ENCODE results near the gene ZBTB14. TPM values are rescaled to one million over a fixed set of nuclear protein-coding genes. Genes with fewer than 3 reads are reported as not detected.

The ZBTB14 gene
- total RNA-seq, 2 experiments from 2014 or later = 22.5 to 23.6 TPM

DNA sequence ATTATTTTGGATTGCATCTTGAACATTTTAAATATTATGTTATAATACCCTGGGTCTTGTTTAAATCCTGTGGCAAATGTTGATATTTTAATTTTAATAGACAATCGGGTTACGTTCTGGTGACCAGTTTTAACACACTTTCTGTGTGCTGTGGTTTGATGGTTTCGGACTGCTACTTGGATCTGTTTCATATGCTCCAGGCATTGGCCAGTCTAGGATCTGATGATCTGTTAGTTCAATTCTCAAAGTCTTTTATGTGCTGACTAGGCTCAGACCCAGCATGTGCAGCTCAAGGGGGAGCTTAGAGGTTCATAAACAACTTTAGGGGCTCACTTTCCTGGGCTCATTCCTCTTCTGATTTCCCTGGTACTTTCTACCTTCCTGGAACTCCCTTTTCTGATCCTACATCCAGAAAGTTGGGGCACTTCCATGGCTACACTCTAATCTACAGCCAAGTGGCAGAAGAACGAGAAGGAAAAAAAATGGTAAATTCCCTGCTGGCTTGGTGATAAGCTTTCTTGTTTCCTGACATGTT lies 5.0 kb upstream of the ZBTB14 start:
- ATAC-seq (no peak), DNase-seq (no peak)
- Mint-ChIP-seq H3K27ac (no peak overlapping the region), H3K36me3 (no peaks in the 10 kb centered on the region), H3K27me3 (peaks cover 46% of the 10 kb centered on the region), H3K4me1 (peaks cover 6% of the 10 kb centered on the region), H3K4me3 (no peak overlapping the region), H3K9me3 (ENCODE audit: low read depth) (no peaks in the 10 kb centered on the region)
- CTCF ChIA-PET = no interaction called here

DNA sequence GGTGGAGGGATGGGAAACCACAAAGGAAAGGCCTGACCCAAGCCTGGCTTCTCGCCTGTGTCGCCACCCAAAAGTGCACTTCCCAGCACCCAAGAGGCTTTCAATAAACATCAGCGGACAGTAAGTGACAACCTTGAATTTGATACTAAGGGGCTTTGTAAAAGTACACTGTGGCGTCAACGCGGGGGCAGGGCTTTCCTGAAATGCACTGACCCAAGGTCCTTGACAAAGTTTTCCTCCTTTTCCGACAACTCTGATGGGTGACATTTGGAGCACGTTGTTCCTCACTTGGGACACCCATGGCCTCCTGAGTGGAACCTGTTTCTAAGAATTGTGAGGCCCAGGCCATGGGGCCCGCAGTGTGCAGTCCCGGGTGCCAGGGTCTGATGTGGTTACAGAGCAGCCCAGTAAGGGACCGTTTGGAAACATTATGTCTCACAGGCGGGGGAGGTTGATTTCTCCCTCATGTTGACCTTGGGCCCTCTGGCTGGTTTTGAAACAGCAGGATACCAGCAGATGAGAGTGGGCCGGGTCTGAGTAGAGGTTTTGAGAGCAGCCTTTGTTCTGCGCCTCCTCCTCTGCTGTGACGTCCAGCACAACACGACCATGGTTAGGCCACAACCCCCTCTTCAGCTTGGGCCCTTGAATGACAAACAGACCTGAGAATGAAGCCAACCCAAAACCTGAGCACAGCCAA lies 2.8 kb upstream of the ZBTB14 start:
- Mint-ChIP-seq H3K27ac (no peak overlapping the region), H3K36me3 (peaks cover 1% of the 10 kb centered on the region), H3K9me3 (ENCODE audit: low read depth) (no peaks in the 10 kb centered on the region), H3K27me3 (peaks cover 38% of the 10 kb centered on the region), H3K4me1 (peaks cover 15% of the 10 kb centered on the region), H3K4me3 (no peak overlapping the region)
- DNase-seq = no peak
- no peak for ATAC-seq
- CTCF ChIA-PET = interaction anchor here (1.2 kb wide), 1 partner anchor 7 kb away, joined by 3 read pairs; no protein-coding TSS in a partner anchor

DNA sequence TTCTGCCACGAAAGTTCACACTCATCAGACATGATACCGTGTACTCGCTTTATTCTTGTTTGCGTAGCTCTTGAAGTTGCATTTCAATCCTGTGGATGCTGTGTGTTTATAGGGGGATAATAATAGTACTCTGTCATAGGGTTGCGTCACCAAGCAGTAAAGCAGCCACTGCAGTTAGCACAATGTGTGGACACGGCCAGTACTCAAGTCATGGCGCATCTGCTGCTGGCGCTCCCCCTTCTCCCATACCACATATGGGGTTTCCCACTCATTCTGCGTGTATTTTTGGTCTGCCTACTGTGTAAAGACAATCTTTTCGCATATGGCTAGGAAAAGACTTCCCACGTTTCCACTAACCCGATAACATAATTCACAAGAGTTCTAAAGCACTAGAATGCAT lies 2.1 kb upstream of the ZBTB14 start:
- H3K9me3 Mint-ChIP-seq (ENCODE audit: low read depth) = no peaks in the 10 kb centered on the region
- no peak for DNase-seq
- no peak overlapping the region for H3K4me3 Mint-ChIP-seq
- H3K4me1 Mint-ChIP-seq = peaks cover 16% of the 10 kb centered on the region
- peaks cover 7% of the 10 kb centered on the region for H3K36me3 Mint-ChIP-seq
- no peak for ATAC-seq
- CTCF ChIA-PET = interaction anchor here (0.9 to 1.2 kb wide), 3 partner anchors 8 to 56 kb away, joined by 3 to 4 read pairs (median 3); no protein-coding TSS in a partner anchor
- H3K27me3 Mint-ChIP-seq = peaks cover 32% of the 10 kb centered on the region
- H3K27ac Mint-ChIP-seq = no peak overlapping the region

DNA sequence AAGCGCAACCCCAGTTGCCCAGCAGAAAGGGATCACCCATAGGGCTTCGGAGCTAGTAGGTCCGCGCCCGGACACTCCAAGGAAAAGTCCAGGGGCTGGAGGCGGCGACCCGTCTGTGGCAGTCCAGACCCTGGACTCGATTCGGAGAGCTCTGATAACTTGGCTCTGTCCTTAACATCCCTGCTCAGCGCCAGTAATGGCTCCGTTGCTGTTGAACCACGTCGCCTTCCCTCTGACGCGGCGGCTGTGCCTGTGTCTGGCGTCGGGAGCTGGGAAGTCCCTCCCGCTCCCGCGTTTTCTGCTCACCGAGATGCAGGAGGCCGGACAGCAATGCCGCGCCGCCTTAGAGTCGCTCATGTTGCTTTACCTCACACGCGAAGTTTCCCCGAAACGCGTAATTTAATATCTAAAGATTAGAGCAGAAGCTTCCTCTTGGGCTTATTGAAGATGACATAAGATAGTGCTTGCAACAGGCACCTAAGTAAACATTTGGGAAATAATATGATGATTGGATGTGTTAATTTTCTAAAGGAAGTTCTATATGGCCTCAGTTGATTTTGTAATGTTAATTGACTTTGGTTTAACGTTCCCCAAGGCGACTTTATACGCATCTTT lies 1.3 kb upstream of the ZBTB14 start:
- Mint-ChIP-seq H3K4me3 (peak overlapping the region; percentile 94), H3K36me3 (peaks cover 13% of the 10 kb centered on the region), H3K27me3 (peaks cover 25% of the 10 kb centered on the region), H3K27ac (peak overlapping the region; percentile 97), H3K4me1 (peaks cover 16% of the 10 kb centered on the region), H3K9me3 (ENCODE audit: low read depth) (no peaks in the 10 kb centered on the region)
- peak; percentile 80 for DNase-seq
- CTCF ChIA-PET = interaction anchor here (0.9 to 1.6 kb wide), 7 partner anchors 8 to 59 kb away, joined by 3 to 6 read pairs (median 3); no protein-coding TSS in a partner anchor
- peak; percentile 6 for ATAC-seq

DNA sequence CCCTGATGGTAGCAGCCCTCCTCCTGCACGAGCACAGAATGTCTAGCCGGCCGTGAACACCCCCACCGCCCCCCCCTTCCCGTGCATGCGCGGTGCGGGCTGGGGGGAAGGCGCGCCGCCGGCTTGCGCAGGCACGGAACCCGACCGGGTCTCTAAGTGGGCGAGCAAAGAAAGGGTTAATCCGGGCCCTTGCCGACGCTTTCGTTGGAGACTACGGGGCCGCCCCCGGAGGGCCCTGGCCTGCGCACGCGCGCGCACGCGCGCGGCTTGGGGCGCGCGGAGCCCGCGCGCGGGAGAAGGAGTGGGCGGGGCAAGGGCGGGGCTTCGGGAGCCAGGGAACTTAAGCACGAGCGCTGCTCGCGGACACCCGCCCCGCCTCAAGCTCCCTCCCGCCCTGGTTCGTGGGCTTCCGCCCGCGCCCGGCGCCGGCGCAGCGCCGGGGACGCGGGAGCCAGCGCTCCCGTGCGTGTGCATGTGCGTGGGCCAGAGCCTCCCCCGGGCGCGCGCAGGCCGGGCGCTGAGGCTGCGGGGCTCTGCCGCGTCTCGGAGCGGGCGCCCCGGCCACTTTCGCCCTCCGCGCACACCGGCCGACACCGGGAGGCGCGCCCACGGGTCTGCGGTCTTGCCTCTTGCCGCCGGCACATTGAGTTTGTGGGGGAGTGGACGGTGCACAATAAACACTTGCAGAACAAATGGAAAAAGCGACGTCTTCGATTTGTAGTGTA lies 617 bp upstream of the ZBTB14 start:
- peak; percentile 77 for ATAC-seq
- Mint-ChIP-seq H3K4me3 (peak overlapping the region; percentile 94), H3K36me3 (peaks cover 19% of the 10 kb centered on the region), H3K4me1 (peaks cover 16% of the 10 kb centered on the region), H3K9me3 (ENCODE audit: low read depth) (no peaks in the 10 kb centered on the region), H3K27me3 (peaks cover 21% of the 10 kb centered on the region), H3K27ac (peak overlapping the region; percentile 97)
- CTCF ChIA-PET = interaction anchor here (1.0 to 1.6 kb wide), 5 partner anchors 8 to 58 kb away, joined by 3 to 6 read pairs (median 4); no protein-coding TSS in a partner anchor
- peak; percentile 95 for DNase-seq

DNA sequence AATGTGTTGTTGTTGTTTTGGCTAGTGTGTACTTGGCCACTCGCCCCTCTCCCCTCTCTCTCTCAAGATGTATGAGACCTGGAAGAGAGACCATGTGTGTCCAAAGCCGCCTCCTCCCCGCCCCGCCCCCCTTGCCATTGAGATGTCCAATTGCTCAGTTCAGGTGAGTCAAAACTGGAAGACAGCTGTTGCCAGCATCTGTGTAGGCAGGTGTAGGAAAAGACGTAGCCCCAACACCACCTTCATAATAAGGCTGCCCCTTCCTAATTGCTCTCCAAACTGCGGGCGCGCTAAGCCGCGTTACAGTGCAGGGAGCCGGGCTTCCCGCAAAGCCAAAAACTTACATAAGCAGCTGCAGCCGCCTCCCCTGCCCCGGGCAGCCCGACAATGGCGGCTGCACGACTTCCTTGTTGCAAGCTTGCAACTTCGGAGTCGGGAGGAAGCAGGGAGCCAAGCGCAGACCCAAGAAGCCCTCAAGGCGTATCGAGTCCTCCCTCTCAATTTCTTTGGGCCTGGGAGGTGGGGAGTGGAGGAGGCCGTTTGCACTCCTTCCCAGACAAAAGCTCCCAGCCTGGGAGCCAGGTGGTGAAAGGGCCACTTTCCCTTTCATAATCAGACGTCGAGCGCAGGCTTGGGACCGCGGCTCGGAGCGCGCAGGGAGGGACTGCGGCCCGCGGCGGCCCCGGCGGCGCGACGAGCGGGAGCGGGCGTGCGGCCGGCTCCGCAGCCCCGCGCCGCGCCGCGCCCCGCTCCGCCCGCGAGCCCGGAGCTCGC lies 882 bp downstream of the ZBTB14 start:
- no peaks in the 10 kb centered on the region for H3K9me3 Mint-ChIP-seq (ENCODE audit: low read depth)
- peak overlapping the region; percentile 81 for H3K4me3 Mint-ChIP-seq
- ATAC-seq = peak; percentile 12
- peak overlapping the region; percentile 89 for H3K27ac Mint-ChIP-seq
- H3K36me3 Mint-ChIP-seq = peaks cover 31% of the 10 kb centered on the region
- peaks cover 10% of the 10 kb centered on the region for H3K27me3 Mint-ChIP-seq
- H3K4me1 Mint-ChIP-seq = peaks cover 16% of the 10 kb centered on the region
- CTCF ChIA-PET = interaction anchor here (0.6 to 2.1 kb wide), 5 partner anchors 11 to 57 kb away, joined by 3 to 17 read pairs (median 3); no protein-coding TSS in a partner anchor
- DNase-seq = peak; percentile 74

DNA sequence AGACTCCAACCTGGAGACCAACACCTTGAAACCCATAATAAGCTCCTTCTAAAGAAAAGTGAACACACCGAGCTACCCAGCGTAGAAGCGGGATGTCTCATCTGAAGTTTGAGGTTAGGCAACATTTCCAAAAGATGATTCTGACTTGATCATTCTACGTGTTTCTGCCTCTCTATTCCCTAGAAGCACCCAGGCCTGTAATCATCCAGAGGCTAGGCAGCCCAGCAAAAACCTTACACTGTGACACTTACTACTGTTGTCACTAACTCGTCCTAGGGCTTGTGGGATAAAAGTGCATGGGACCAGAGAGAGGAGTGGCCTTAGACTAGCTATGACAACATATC lies 1.4 kb downstream of the ZBTB14 start:
- CTCF ChIA-PET = interaction anchor here (0.6 to 2.1 kb wide), 4 partner anchors 11 to 56 kb away, joined by 3 to 17 read pairs (median 4); no protein-coding TSS in a partner anchor
- peaks cover 16% of the 10 kb centered on the region for H3K4me1 Mint-ChIP-seq
- H3K36me3 Mint-ChIP-seq = peaks cover 31% of the 10 kb centered on the region
- DNase-seq = no peak
- ATAC-seq = no peak
- H3K4me3 Mint-ChIP-seq = peak overlapping the region; percentile 81
- peak overlapping the region; percentile 89 for H3K27ac Mint-ChIP-seq
- no peaks in the 10 kb centered on the region for H3K9me3 Mint-ChIP-seq (ENCODE audit: low read depth)
- peaks cover 6% of the 10 kb centered on the region for H3K27me3 Mint-ChIP-seq

DNA sequence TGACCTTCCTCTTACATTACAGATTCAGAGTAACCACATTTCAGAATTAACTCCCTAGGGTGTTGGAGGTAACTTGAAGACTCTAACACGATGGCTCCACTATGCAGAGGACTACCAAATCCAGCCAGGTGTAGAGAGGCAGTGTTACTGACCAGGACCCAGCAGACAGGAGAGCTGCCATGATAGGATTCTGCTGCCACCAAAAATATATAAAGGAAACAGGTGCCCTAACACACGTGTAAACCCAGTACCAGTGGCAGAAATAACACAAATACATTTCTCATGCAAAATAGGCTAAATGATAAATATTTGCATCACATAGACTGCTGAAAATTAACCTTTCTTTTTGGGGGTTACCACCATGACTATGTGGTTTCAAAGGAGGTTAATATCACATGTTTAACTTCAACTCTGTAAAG lies 7.0 kb downstream of the ZBTB14 start:
- H3K27me3 Mint-ChIP-seq = no peaks in the 10 kb centered on the region
- ATAC-seq = no peak
- H3K4me3 Mint-ChIP-seq = no peak overlapping the region
- H3K36me3 Mint-ChIP-seq = peaks cover 40% of the 10 kb centered on the region
- no peak overlapping the region for H3K27ac Mint-ChIP-seq
- H3K4me1 Mint-ChIP-seq = peaks cover 2% of the 10 kb centered on the region
- H3K9me3 Mint-ChIP-seq (ENCODE audit: low read depth) = no peaks in the 10 kb centered on the region
- CTCF ChIA-PET = no interaction called here
- DNase-seq = no peak

DNA sequence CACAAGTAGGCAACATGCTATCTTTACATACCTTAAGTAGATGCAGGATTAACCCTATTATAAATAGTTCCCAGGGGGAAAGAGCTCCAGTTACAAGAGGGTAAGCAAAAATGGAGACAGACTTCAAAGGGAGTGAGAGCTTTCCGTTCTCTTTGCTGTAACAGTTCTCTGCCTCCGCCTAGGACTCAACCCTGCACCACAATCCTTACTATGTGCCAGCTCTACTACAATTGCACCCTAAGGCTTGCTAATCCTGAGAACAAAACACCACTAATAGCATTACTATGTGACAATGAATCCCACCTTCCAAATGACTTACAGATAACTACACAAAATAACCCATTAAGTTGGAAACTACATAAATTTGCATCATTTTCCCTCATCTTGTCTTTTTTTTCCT lies 7.7 kb downstream of the ZBTB14 start:
- Mint-ChIP-seq H3K27ac (no peak overlapping the region), H3K27me3 (no peaks in the 10 kb centered on the region), H3K36me3 (peaks cover 35% of the 10 kb centered on the region), H3K9me3 (ENCODE audit: low read depth) (no peaks in the 10 kb centered on the region), H3K4me3 (no peak overlapping the region), H3K4me1 (peaks cover under 1% of the 10 kb centered on the region)
- CTCF ChIA-PET = no interaction called here
- ATAC-seq = no peak
- DNase-seq = no peak

DNA sequence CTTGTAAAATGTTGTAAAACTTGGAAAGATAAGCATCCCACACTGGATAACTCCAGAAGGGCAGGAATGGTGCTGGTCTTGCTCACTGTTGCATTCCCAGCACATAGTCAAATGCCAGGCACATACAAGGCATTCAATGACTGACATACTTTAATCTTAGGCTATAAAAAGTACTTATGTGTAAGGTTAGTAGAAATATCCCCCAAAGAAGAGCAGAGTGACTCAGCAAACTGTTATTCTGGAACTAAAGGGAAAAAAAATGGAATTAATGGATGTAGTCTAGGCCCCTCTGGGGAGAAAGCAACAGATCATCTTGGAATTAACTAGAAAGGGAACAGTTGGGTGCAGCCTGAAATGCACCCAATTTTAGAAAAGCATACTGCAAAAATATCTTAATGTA lies 9.0 kb downstream of the ZBTB14 start:
- Mint-ChIP-seq H3K4me1 (peaks cover 3% of the 10 kb centered on the region), H3K9me3 (ENCODE audit: low read depth) (no peaks in the 10 kb centered on the region), H3K36me3 (peaks cover 25% of the 10 kb centered on the region), H3K27me3 (no peaks in the 10 kb centered on the region), H3K4me3 (no peak overlapping the region), H3K27ac (no peak overlapping the region)
- ATAC-seq (no peak), DNase-seq (no peak)
- CTCF ChIA-PET = no interaction called here

DNA sequence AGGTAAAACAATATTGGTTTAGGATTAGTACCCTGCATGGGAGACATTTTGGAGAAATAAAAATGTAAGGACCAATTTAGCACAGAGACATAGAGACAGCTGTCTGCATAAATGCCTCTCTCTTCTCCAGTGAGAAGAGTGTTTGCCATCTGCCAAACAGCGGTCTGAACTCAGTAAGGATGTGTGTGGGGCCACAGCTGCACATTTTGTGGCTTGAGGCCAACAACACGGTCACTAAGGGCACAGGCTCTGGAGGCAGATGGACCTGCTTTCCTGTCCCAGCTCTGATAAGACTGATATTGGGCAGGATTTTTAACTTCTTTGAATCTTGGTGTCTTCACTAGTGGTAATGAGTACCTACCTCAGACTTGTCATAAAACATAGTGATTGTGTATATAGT lies 10.2 kb downstream of the ZBTB14 start:
- Mint-ChIP-seq H3K36me3 (peaks cover 14% of the 10 kb centered on the region), H3K27ac (no peak overlapping the region), H3K4me1 (peaks cover 3% of the 10 kb centered on the region), H3K27me3 (no peaks in the 10 kb centered on the region), H3K9me3 (ENCODE audit: low read depth) (peaks cover 3% of the 10 kb centered on the region), H3K4me3 (no peak overlapping the region)
- DNase-seq (no peak), ATAC-seq (no peak)
- CTCF ChIA-PET = no interaction called here

DNA sequence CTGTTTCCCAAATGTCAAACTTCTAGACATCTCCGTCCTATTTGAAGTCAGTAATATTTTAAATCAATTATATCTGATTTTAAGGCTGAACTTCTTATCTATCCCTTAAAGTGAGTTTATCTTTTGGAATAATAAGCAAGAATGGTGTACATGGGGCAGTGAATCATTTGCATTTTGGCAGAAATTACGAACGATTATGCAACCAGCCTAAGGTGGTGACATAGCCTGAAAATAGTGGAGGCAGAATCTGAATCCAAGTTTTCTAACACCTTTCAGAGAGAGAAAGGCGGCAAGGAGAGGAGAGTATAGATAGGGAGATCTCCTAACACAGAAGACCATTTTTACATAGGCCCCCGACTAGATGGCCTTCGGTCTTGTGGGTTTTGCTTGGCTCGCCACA lies 10.7 kb downstream of the ZBTB14 start:
- H3K9me3 Mint-ChIP-seq (ENCODE audit: low read depth) = peaks cover 8% of the 10 kb centered on the region
- H3K4me3 Mint-ChIP-seq = no peak overlapping the region
- H3K27me3 Mint-ChIP-seq = no peaks in the 10 kb centered on the region
- no peak for DNase-seq
- peaks cover 3% of the 10 kb centered on the region for H3K4me1 Mint-ChIP-seq
- CTCF ChIA-PET = no interaction called here
- H3K36me3 Mint-ChIP-seq = peaks cover 9% of the 10 kb centered on the region
- no peak for ATAC-seq
- no peak overlapping the region for H3K27ac Mint-ChIP-seq

DNA sequence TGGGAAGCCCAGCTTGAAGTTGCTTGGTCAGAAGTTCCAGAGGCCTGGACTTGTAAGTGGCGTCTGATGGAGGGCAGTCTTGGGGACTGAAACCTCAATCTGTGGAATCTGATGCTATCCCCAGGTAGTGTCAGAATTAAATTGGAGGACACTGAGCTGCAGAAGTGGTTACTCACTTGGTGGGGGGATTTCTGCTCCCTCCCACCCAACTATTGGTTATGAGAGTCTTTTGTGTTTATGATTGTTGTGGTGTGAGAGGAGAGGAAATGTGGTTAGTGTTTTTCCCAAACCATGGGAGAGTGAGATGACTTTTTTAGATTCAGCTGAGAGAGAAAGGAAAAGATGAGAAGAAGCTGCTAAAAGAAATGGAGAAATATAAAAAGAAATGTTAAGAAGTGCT lies 12.8 kb downstream of the ZBTB14 start:
- DNase-seq = no peak
- ATAC-seq = no peak
- H3K27me3 Mint-ChIP-seq = no peaks in the 10 kb centered on the region
- peaks cover 15% of the 10 kb centered on the region for H3K9me3 Mint-ChIP-seq (ENCODE audit: low read depth)
- H3K4me3 Mint-ChIP-seq = no peak overlapping the region
- H3K36me3 Mint-ChIP-seq = peaks cover 2% of the 10 kb centered on the region
- no peak overlapping the region for H3K27ac Mint-ChIP-seq
- CTCF ChIA-PET = interaction anchor here (1.0 to 1.8 kb wide), 2 partner anchors 11 to 12 kb away, joined by 3 to 4 read pairs; partner anchors contain the start of gene ZBTB14
- H3K4me1 Mint-ChIP-seq = peaks cover 3% of the 10 kb centered on the region
